ENCODE data around the gene IMPG1.

Gene IMPG1

GRCh38 chr6:75892384-75892783, 180.1 kb downstream of the IMPG1 start:
- DNase-seq (ENCODE audit: low spot score) = no peak

GRCh38 chr6:75884822-75885221, 187.6 kb downstream of the IMPG1 start:
- no peak for DNase-seq (ENCODE audit: low spot score)

- DNase-seq (ENCODE audit: low spot score) = no peak
These were observed 189.7 kb downstream of the IMPG1 start for GRCh38 chr6:75882734-75883133.

GRCh38 chr6:75880305-75880704, 192.2 kb downstream of the IMPG1 start:
- no peak for DNase-seq (ENCODE audit: low spot score)

GRCh38 chr6:75876152-75876551, 196.3 kb downstream of the IMPG1 start:
- no peak for DNase-seq (ENCODE audit: low spot score)

- DNase-seq (ENCODE audit: low spot score) = no peak
These were observed 198.2 kb downstream of the IMPG1 start for GRCh38 chr6:75874224-75874623.
